GM23338 (cell line): ENCODE data around the gene FAM204A. TPM values are rescaled to one million over a fixed set of nuclear protein-coding genes. Genes with fewer than 3 reads are reported as not detected.

Source experiments
- ATAC-seq: fragments of 200-7000 bp; cut with Tn5 transposase; 3 replicates; pipeline ENCODE4 v1.9.1; 2020
- DNase-seq: peaks from one replicate; pipeline ENCODE4 v3.0.0-alpha.2; 2015; ENCODE audit warnings: low spot score
- H2AFZ ChIP-seq: fragments of 200-600 bp; sonication (generic); 2 replicates; pipeline ENCODE4 v1.8.0; 2016; ENCODE audit warnings: antibody characterized with exemption, mild to moderate bottlenecking, moderate library complexity
- H3F3A ChIP-seq: fragments of 200-600 bp; sonication (generic); replicated peaks from 2 replicates; pipeline ENCODE4 v1.8.0; 2017; ENCODE audit warnings: antibody characterized with exemption, mixed run types, low read depth
- H3K27ac ChIP-seq: fragments of 200-600 bp; sonication (generic); 2 replicates; pipeline ENCODE4 v1.6.1; 2016; ENCODE audit warnings: low read depth
- H3K27me3 ChIP-seq: fragments of 200-600 bp; sonication (generic); 2 replicates; pipeline ENCODE4 v1.8.0; 2016; ENCODE audit warnings: mild to moderate bottlenecking, mixed run types, moderate library complexity; ENCODE audit not compliant: insufficient read depth
- H3K36me3 ChIP-seq: fragments of 200-600 bp; sonication (generic); 2 replicates; pipeline ENCODE4 v1.8.0; 2016; ENCODE audit warnings: mild to moderate bottlenecking; ENCODE audit not compliant: insufficient read depth
- H3K4me1 ChIP-seq: fragments of 200-600 bp; sonication (generic); 2 replicates; pipeline ENCODE4 v1.8.0; 2016; ENCODE audit warnings: mild to moderate bottlenecking, moderate library complexity; ENCODE audit not compliant: insufficient read depth
- H3K4me2 ChIP-seq: fragments of 200-600 bp; sonication (generic); 2 replicates; pipeline ENCODE4 v1.7.1; 2017; ENCODE audit warnings: mixed run types
- H3K4me3 ChIP-seq: fragments of 200-600 bp; sonication (generic); 2 replicates; pipeline ENCODE4 v1.6.1; 2016; ENCODE audit warnings: mixed run types
- H3K79me2 ChIP-seq: fragments of 200-600 bp; sonication (generic); replicated peaks from 2 replicates; pipeline ENCODE4 v1.8.0; 2017; ENCODE audit warnings: mild to moderate bottlenecking; ENCODE audit not compliant: insufficient read depth
- H3K9me2 ChIP-seq: fragments of 200-600 bp; sonication (generic); 2 replicates; pipeline ENCODE4 v1.8.0; 2017; ENCODE audit not compliant: insufficient read depth
- H4K20me1 ChIP-seq: fragments of 200-600 bp; sonication (generic); replicated peaks from 2 replicates; pipeline ENCODE4 v1.8.0; 2017; ENCODE audit warnings: mild to moderate bottlenecking; ENCODE audit not compliant: insufficient read depth
- H3K27ac Mint-ChIP-seq: 2 replicates; pipeline ENCODE4 v1.8.0; 2020; ENCODE audit warnings: inconsistent platforms, mild to moderate bottlenecking, moderate library complexity, mixed read lengths
- H3K27me3 Mint-ChIP-seq: 3 replicates; pipeline ENCODE4 v1.8.0; 2022; ENCODE audit warnings: low read depth, mild to moderate bottlenecking, moderate library complexity, mixed read lengths, inconsistent platforms; ENCODE audit not compliant: insufficient read depth, poor library complexity
- H3K36me3 Mint-ChIP-seq: 3 replicates; pipeline ENCODE4 v1.8.0; 2021; ENCODE audit warnings: low read depth, mild to moderate bottlenecking, inconsistent platforms, moderate library complexity, mixed read lengths
- H3K4me1 Mint-ChIP-seq: 3 replicates; pipeline ENCODE4 v1.8.0; 2020; ENCODE audit warnings: mild to moderate bottlenecking, inconsistent platforms, mixed read lengths
- H3K4me3 Mint-ChIP-seq: 3 replicates; pipeline ENCODE4 v1.8.0; 2021; ENCODE audit warnings: moderate library complexity, mild to moderate bottlenecking, inconsistent platforms, mixed read lengths
- H3K9me3 Mint-ChIP-seq: 3 replicates; pipeline ENCODE4 v1.8.0; 2020; ENCODE audit warnings: moderate library complexity, mild to moderate bottlenecking, inconsistent platforms, mixed read lengths
- CREB1 ChIP-seq: fragments of 250-450 bp; sonication (Bioruptor Pico); IDR thresholded peaks from 2 replicates; pipeline ENCODE4 v1.5.0; 2020; ENCODE audit warnings: low read depth, mild to moderate bottlenecking, moderate library complexity
- JUNB ChIP-seq: IDR thresholded peaks from one replicate; pipeline ENCODE4 v1.6.1; 2016; ENCODE audit warnings: antibody characterized with exemption; ENCODE audit not compliant: unreplicated experiment
- POLR2AphosphoS5 ChIP-seq: IDR thresholded peaks from 2 replicates; pipeline ENCODE4 v1.6.1; 2016; ENCODE audit warnings: antibody characterized with exemption, low read depth
- REST ChIP-seq: IDR thresholded peaks from one replicate; pipeline ENCODE4 v1.6.1; 2018; ENCODE audit warnings: antibody characterized with exemption; ENCODE audit not compliant: unreplicated experiment
- STAT1 ChIP-seq: IDR thresholded peaks from one replicate; pipeline ENCODE4 v1.6.1; 2016; ENCODE audit warnings: antibody characterized with exemption; ENCODE audit not compliant: unreplicated experiment
- ZNF114 ChIP-seq: fragments of 250-450 bp; sonication (Bioruptor Pico); IDR thresholded peaks from 2 replicates; pipeline ENCODE4 v1.5.0; 2020; ENCODE audit warnings: mild to moderate bottlenecking, moderate library complexity
- ZNF331 ChIP-seq: fragments of 250-450 bp; sonication (Bioruptor Pico); IDR thresholded peaks from 2 replicates; pipeline ENCODE4 v1.5.0; 2020; ENCODE audit warnings: low read depth, mild to moderate bottlenecking, moderate library complexity
- ZNF462 ChIP-seq: fragments of 250-450 bp; sonication (Bioruptor Pico); IDR thresholded peaks from 2 replicates; pipeline ENCODE4 v1.5.0; 2020; ENCODE audit warnings: mild to moderate bottlenecking, moderate library complexity
- polyA plus RNA-seq: library from polyadenylated mRNA; unstranded; fragments of >200 nt; fragmentation: Nextera tagmentation; extraction: Ambion mirVana; gene quantifications from 2 replicates; pipeline ENCODE4 v1.2.1, GENCODE V29; 2016
- total RNA-seq: library from RNA; depleted of rRNA; stranded (reverse); fragments of >200 nt; shearing (Covaris generic); gene quantifications from 2 replicates; pipeline ENCODE4 v1.2.3, GENCODE V29; 2014
- TF ChIP-seq, protein P1 (sequence below), 2 experiments: fragments of 200-600 bp in 1 of 2; sonication (generic) in 1 of 2; conservative IDR thresholded peaks; 2 replicates each; pipeline versions ENCODE4 v1.5.1 to v1.6.1; 2016 to 2017; ENCODE audit warnings: antibody characterized with exemption in 2 of 2, low read depth in 2 of 2, mild to moderate bottlenecking in 2 of 2, moderate library complexity in 1 of 2
- TF ChIP-seq, protein P2 (sequence below): IDR thresholded peaks from 2 replicates; pipeline ENCODE4 v1.6.1; 2016; ENCODE audit warnings: antibody characterized with exemption

The FAM204A gene
- total and polyA plus RNA-seq, 2 experiments from 2014 or later, result 31.6 to 72.0 TPM

DNA sequence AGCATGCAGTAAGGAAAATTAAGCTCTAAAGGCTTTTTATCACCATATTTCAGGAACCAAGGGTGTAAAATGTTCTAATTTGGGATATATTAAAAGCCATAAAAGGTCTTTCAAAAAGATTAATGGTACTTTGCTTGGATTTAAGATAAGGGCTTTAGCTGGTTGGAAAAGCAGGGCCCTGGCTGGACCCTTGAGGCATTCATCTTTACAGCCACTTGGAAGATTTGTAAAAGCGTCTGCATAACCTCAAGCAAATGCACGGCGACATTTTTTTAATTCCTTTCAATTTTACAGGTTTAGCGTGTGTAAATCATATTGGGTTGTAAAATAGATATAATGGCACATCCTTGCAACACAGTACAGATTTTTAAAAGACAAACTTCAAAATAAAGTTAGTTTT is 27.2 kb downstream of the FAM204A start:
- H3K36me3 Mint-ChIP-seq, result no peaks in the 10 kb centered on the region
- Histone ChIP-seq H3K36me3 (no peaks in the 10 kb centered on the region), H3K4me2 (no peak overlapping the region), H3K4me3 (no peak overlapping the region), H4K20me1 (no peaks in the 10 kb centered on the region), H3F3A (no peaks in the 10 kb centered on the region), H3K27ac (no peak overlapping the region), H2AFZ (no peak overlapping the region), H3K79me2 (no peaks in the 10 kb centered on the region), H3K27me3 (no peaks in the 10 kb centered on the region), H3K9me2 (no peaks in the 10 kb centered on the region), H3K4me1 (no peaks in the 10 kb centered on the region)
- TF ChIP-seq STAT1 (no peak), JUNB (no peak), ZNF462 (CRISPR knock-in tag) (no peak), REST (no peak), CREB1 (CRISPR knock-in tag) (no peak), ZNF331 (no peak), POLR2AphosphoS5 (no peak), ZNF114 (no peak)
- TF ChIP-seq, protein P1, sequence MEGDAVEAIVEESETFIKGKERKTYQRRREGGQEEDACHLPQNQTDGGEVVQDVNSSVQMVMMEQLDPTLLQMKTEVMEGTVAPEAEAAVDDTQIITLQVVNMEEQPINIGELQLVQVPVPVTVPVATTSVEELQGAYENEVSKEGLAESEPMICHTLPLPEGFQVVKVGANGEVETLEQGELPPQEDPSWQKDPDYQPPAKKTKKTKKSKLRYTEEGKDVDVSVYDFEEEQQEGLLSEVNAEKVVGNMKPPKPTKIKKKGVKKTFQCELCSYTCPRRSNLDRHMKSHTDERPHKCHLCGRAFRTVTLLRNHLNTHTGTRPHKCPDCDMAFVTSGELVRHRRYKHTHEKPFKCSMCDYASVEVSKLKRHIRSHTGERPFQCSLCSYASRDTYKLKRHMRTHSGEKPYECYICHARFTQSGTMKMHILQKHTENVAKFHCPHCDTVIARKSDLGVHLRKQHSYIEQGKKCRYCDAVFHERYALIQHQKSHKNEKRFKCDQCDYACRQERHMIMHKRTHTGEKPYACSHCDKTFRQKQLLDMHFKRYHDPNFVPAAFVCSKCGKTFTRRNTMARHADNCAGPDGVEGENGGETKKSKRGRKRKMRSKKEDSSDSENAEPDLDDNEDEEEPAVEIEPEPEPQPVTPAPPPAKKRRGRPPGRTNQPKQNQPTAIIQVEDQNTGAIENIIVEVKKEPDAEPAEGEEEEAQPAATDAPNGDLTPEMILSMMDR (conservative IDR thresholded peaks at IDR 0.05; ENCODE audit: low read depth in 2 of 2), result no peak
- TF ChIP-seq, protein P2, sequence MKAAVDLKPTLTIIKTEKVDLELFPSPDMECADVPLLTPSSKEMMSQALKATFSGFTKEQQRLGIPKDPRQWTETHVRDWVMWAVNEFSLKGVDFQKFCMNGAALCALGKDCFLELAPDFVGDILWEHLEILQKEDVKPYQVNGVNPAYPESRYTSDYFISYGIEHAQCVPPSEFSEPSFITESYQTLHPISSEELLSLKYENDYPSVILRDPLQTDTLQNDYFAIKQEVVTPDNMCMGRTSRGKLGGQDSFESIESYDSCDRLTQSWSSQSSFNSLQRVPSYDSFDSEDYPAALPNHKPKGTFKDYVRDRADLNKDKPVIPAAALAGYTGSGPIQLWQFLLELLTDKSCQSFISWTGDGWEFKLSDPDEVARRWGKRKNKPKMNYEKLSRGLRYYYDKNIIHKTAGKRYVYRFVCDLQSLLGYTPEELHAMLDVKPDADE, result no peak
- no peak overlapping the region for H3K4me3 Mint-ChIP-seq
- H3K4me1 Mint-ChIP-seq, result no peaks in the 10 kb centered on the region
- no peaks in the 10 kb centered on the region for H3K9me3 Mint-ChIP-seq
- no peak overlapping the region for H3K27ac Mint-ChIP-seq
- H3K27me3 Mint-ChIP-seq, result no peaks in the 10 kb centered on the region
- DNase-seq (no peak), ATAC-seq (no peak)
